Small intestine (tissue), 7 donors: ENCODE data around the gene STARD9. TPM values are rescaled to one million over a fixed set of nuclear protein-coding genes. Genes with fewer than 3 reads are reported as not detected.

ENCODE experiments used
- DNase-seq, 2 donors: peaks; one replicate each; pipeline versions ENCODE4 v3.0.0 to v3.0.0-alpha.2; 2013
- FAIRE-seq: peaks from 2 replicates; lab custom pipeline; 2012; peaks lifted over from hg19 to GRCh38; lab: Jason Lieb, UNC
- H3K27ac ChIP-seq, 3 donors: one replicate each; pipeline ENCODE4 v1.5.1; 2013; ENCODE audit warnings: low read length in 2 of 3, mild to moderate bottlenecking in 2 of 3, control low read depth in 1 of 3, inconsistent platforms in 1 of 3, low read depth in 1 of 3, moderate library complexity in 1 of 3
- H3K27me3 ChIP-seq, 3 donors: one replicate each; pipeline ENCODE4 v1.6.1; 2013; ENCODE audit warnings: low read length in 3 of 3, inconsistent platforms in 1 of 3; ENCODE audit not compliant: control insufficient read depth in 3 of 3, insufficient read depth in 3 of 3
- H3K36me3 ChIP-seq, 3 donors: one replicate each; pipeline ENCODE4 v1.6.1; 2013; ENCODE audit warnings: low read length in 3 of 3, inconsistent platforms in 1 of 3, low read depth in 1 of 3, mild to moderate bottlenecking in 1 of 3, moderate library complexity in 1 of 3; ENCODE audit not compliant: control insufficient read depth in 3 of 3, insufficient read depth in 2 of 3
- H3K4me1 ChIP-seq, 3 donors: one replicate each; pipeline ENCODE4 v1.6.1; 2013; ENCODE audit warnings: low read length in 2 of 3, inconsistent platforms in 1 of 3, low read depth in 1 of 3, mild to moderate bottlenecking in 1 of 3, moderate library complexity in 1 of 3; ENCODE audit not compliant: control insufficient read depth in 3 of 3, insufficient read depth in 2 of 3
- H3K4me3 ChIP-seq, 3 donors: one replicate each; pipeline ENCODE4 v1.5.1; 2013; ENCODE audit warnings: low read length in 3 of 3, control low read depth in 1 of 3, inconsistent platforms in 1 of 3, low read depth in 1 of 3, mild to moderate bottlenecking in 1 of 3, moderate library complexity in 1 of 3
- H3K9me3 ChIP-seq, 2 donors: one replicate each; pipeline ENCODE4 v1.6.1; 2013; ENCODE audit warnings: low read depth in 1 of 2, low read length in 1 of 2; ENCODE audit not compliant: control insufficient read depth in 2 of 2, insufficient read depth in 1 of 2
- WGBS, 3 donors: extraction: QIAGEN DNeasy Blood & Tissue Kit; methylation state at CpG; one replicate each; pipeline ENCODE4 v1.1.7; 2013; 5-methylcytosine and 5-hydroxymethylcytosine counted together
- polyA plus RNA-seq, 4 donors: library from polyadenylated mRNA; stranded (reverse) in 3 of 4; unstranded in 1 of 4; fragments of 200-250 nt in 3 of 4; fragments of 120-200 nt in 1 of 4; gene quantifications; one replicate each; pipeline versions ENCODE4 v1.2.1 to v1.2.3, GENCODE V29; 2013
- donor health status: healthy with polysubstance abuse.
- donor health status: control.
- donor health status: control.
- donor health status: Bipolar disorder and iron deficiency.
- donor health status: healthy.

The STARD9 gene
- polyA plus RNA-seq, 4 donors = under 0.01 to 5.0 (median 1.9) TPM

- H3K27me3 ChIP-seq = no peaks in the 10 kb centered on the region
- no peak overlapping the region for H3K4me3 ChIP-seq
- DNase-seq (no peak), FAIRE-seq (no peak)
- H3K9me3 ChIP-seq = no peaks in the 10 kb centered on the region
- H3K4me1 ChIP-seq = no peaks in the 10 kb centered on the region
- H3K36me3 ChIP-seq = no peaks in the 10 kb centered on the region
- 76 to 88% (median 86%) methylated on average over 2 of the region's 2 CpGs for WGBS, 3 donors
- no peak overlapping the region for H3K27ac ChIP-seq
Measured at GRCh38 chr15:42627485-42627884, 52.1 kb downstream of the STARD9 start.

GRCh38 chr15:42628761-42629160 is 53.4 kb downstream of the STARD9 start:
- Histone ChIP-seq H3K4me1 (no peaks in the 10 kb centered on the region), H3K9me3 (no peaks in the 10 kb centered on the region), H3K4me3 (no peak overlapping the region), H3K36me3 (no peaks in the 10 kb centered on the region), H3K27me3 (no peaks in the 10 kb centered on the region), H3K27ac (no peak overlapping the region)
- 94 to 97% (median 97%) methylated on average over 4 of the region's 4 CpGs for WGBS, 3 donors
- FAIRE-seq = no peak
- no peak for DNase-seq

GRCh38 chr15:42632105-42632675 is 56.8 kb downstream of the STARD9 start:
- Histone ChIP-seq H3K4me1 (no peaks in the 10 kb centered on the region), H3K27me3 (no peaks in the 10 kb centered on the region), H3K9me3 (no peaks in the 10 kb centered on the region), H3K4me3 (no peak overlapping the region), H3K36me3 (peaks cover 0 to 3% (median 2%) of the 10 kb centered on the region in 3 donors), H3K27ac (no peak overlapping the region)
- WGBS, 3 donors = 81 to 86% (median 85%) methylated on average over 1 of the region's 1 CpG
- no peak for DNase-seq
- no peak for FAIRE-seq

- Histone ChIP-seq H3K36me3 (peaks cover 2 to 3% (median 2%) of the 10 kb centered on the region in 3 donors), H3K27ac (no peak overlapping the region), H3K4me1 (no peaks in the 10 kb centered on the region), H3K4me3 (no peak overlapping the region), H3K27me3 (no peaks in the 10 kb centered on the region), H3K9me3 (no peaks in the 10 kb centered on the region)
- FAIRE-seq (no peak), DNase-seq (no peak)
- WGBS, 3 donors = 89 to 94% (median 91%) methylated on average over 4 of the region's 4 CpGs
Measured at GRCh38 chr15:42640109-42640508, 64.7 kb downstream of the STARD9 start.

- H3K4me3 ChIP-seq = no peak overlapping the region
- DNase-seq (peak; percentile 76 to 82), FAIRE-seq (no peak)
- no peaks in the 10 kb centered on the region for H3K27me3 ChIP-seq
- H3K36me3 ChIP-seq = peaks cover 0 to 4% (median 0%) of the 10 kb centered on the region in 3 donors
- WGBS, 3 donors = 52 to 57% (median 55%) methylated on average over 5 of the region's 5 CpGs
- H3K27ac ChIP-seq = no peak overlapping the region
- no peaks in the 10 kb centered on the region for H3K9me3 ChIP-seq
- H3K4me1 ChIP-seq = no peaks in the 10 kb centered on the region
Measured at GRCh38 chr15:42650208-42651066, 75.0 kb downstream of the STARD9 start.

- no peak overlapping the region for H3K27ac ChIP-seq
- H3K4me3 ChIP-seq = no peak overlapping the region
- no peaks in the 10 kb centered on the region for H3K4me1 ChIP-seq
- FAIRE-seq (no peak), DNase-seq (no peak)
- 84 to 89% (median 85%) methylated on average over 3 of the region's 3 CpGs for WGBS, 3 donors
- H3K27me3 ChIP-seq = no peaks in the 10 kb centered on the region
- H3K36me3 ChIP-seq = peaks cover 0 to 5% (median 0%) of the 10 kb centered on the region in 3 donors
- H3K9me3 ChIP-seq = no peaks in the 10 kb centered on the region
Measured at GRCh38 chr15:42665827-42666226, 90.4 kb downstream of the STARD9 start.

- Histone ChIP-seq H3K36me3 (peaks cover 0 to 5% (median 0%) of the 10 kb centered on the region in 3 donors), H3K9me3 (no peaks in the 10 kb centered on the region), H3K27me3 (no peaks in the 10 kb centered on the region), H3K4me1 (no peaks in the 10 kb centered on the region), H3K4me3 (no peak overlapping the region), H3K27ac (no peak overlapping the region)
- 92 to 95% (median 95%) methylated on average over 1 of the region's 1 CpG for WGBS, 3 donors
- DNase-seq (no peak), FAIRE-seq (no peak)
Measured at GRCh38 chr15:42667855-42668254, 92.4 kb downstream of the STARD9 start.

GRCh38 chr15:42670451-42670850 is 95.0 kb downstream of the STARD9 start:
- no peak for FAIRE-seq
- Histone ChIP-seq H3K27ac (no peak overlapping the region), H3K27me3 (no peaks in the 10 kb centered on the region), H3K36me3 (peaks cover 0 to 5% (median 0%) of the 10 kb centered on the region in 3 donors), H3K4me3 (no peak overlapping the region), H3K9me3 (no peaks in the 10 kb centered on the region), H3K4me1 (no peaks in the 10 kb centered on the region)
- WGBS, 3 donors = 87 to 89% (median 87%) methylated on average over 3 of the region's 3 CpGs
- no peak for DNase-seq
